Measurements from ENCODE around the gene RALGPS2. TPM values are rescaled to one million over a fixed set of nuclear protein-coding genes. Genes with fewer than 3 reads are reported as not detected.

Gene RALGPS2
- total RNA-seq, 1 donor = 38.0 TPM

GRCh38 chr1:178864326-178864725, 139.3 kb downstream of the RALGPS2 start:
- TF ChIP-seq CTCF (IDR thresholded peaks at IDR 0.05; ENCODE audit: insufficient read depth, low read depth, low read length) = no peak
- peak; percentile 39 for DNase-seq (ENCODE audit: low read depth)
- H3K4me3 ChIP-seq (ENCODE audit: low read depth, low read length) = no peak overlapping the region

GRCh38 chr1:178867670-178868069, 142.6 kb downstream of the RALGPS2 start:
- H3K4me3 ChIP-seq (ENCODE audit: low read depth, low read length) = peak overlapping the region; percentile 47
- peak; percentile 60 for DNase-seq (ENCODE audit: low read depth)
- TF ChIP-seq CTCF (IDR thresholded peaks at IDR 0.05; ENCODE audit: insufficient read depth, low read depth, low read length) = no peak

- no peak for TF ChIP-seq CTCF (IDR thresholded peaks at IDR 0.05; ENCODE audit: insufficient read depth, low read depth, low read length)
- no peak for DNase-seq (ENCODE audit: low read depth)
- peak overlapping the region; percentile 47 for H3K4me3 ChIP-seq (ENCODE audit: low read depth, low read length)
Measured at GRCh38 chr1:178868706-178869105, 143.7 kb downstream of the RALGPS2 start.

- DNase-seq (ENCODE audit: low read depth) = peak; percentile 88
- H3K4me3 ChIP-seq (ENCODE audit: low read depth, low read length) = peak overlapping the region; percentile 47
Measured at GRCh38 chr1:178869119-178869697, 144.2 kb downstream of the RALGPS2 start.

GRCh38 chr1:178870221-178870620, 145.2 kb downstream of the RALGPS2 start:
- peak overlapping the region; percentile 47 for H3K4me3 ChIP-seq (ENCODE audit: low read depth, low read length)
- no peak for TF ChIP-seq CTCF (IDR thresholded peaks at IDR 0.05; ENCODE audit: insufficient read depth, low read depth, low read length)
- no peak for DNase-seq (ENCODE audit: low read depth)

More at GRCh38 chr1:178869119-178869697, 144.2 kb downstream of the RALGPS2 start:
- no peak for TF ChIP-seq CTCF (IDR thresholded peaks at IDR 0.05; ENCODE audit: insufficient read depth, low read depth, low read length)

GRCh38 chr1:178870944-178871343, 145.9 kb downstream of the RALGPS2 start, which contains the start of gene ANGPTL1:
ANGPTL1 (minus strand) TSS chr1:178871077; CDS start chr1:178865776, 5,301 bp downstream.
- H3K4me3 ChIP-seq (ENCODE audit: low read depth, low read length) = peak within 1 kb of the TSS; percentile 47
- TF ChIP-seq CTCF (IDR thresholded peaks at IDR 0.05; ENCODE audit: insufficient read depth, low read depth, low read length) = no peak
- DNase-seq (ENCODE audit: low read depth) = peak; percentile 70
